GM18505 (cell line): ENCODE results near the gene ARPC2.

Experiments
- ATAC-seq: cut with Tn5 transposase; IDR thresholded peaks from one replicate; pipeline ENCODE4 v1.9.1; 2021; ENCODE audit not compliant: unreplicated experiment
- POLR2A ChIP-seq: IDR thresholded peaks from 4 replicates; pipeline ENCODE4 v1.6.1; 2011; ENCODE audit warnings: borderline replicate concordance; ENCODE audit not compliant: insufficient read depth, insufficient read length; ENCODE audit errors: extremely low read depth

The ARPC2 gene

GRCh38 chr2:218252509-218253231 is 35.7 kb downstream of the ARPC2 start:
- no peak for TF ChIP-seq POLR2A
- ATAC-seq: no peak

GRCh38 chr2:218253232-218253625 is 36.2 kb downstream of the ARPC2 start:
- ATAC-seq: no peak
- no peak for TF ChIP-seq POLR2A

- no peak for ATAC-seq
- no peak for TF ChIP-seq POLR2A
These were observed 38.5 kb downstream of the ARPC2 start for GRCh38 chr2:218255446-218255845.

GRCh38 chr2:218256612-218257350 is 39.8 kb downstream of the ARPC2 start:
- ATAC-seq: no peak

GRCh38 chr2:218257390-218257981 is 40.5 kb downstream of the ARPC2 start:
- ATAC-seq: peak; percentile 76
- TF ChIP-seq POLR2A: no peak

More at GRCh38 chr2:218256612-218257350, 39.8 kb downstream of the ARPC2 start:
- TF ChIP-seq POLR2A: no peak

GRCh38 chr2:218259099-218259961 is 42.3 kb downstream of the ARPC2 start:
- no peak for ATAC-seq
- TF ChIP-seq POLR2A: no peak

- TF ChIP-seq POLR2A: no peak
- ATAC-seq: no peak
These were observed 43.2 kb downstream of the ARPC2 start for GRCh38 chr2:218260166-218260565.

- no peak for ATAC-seq
- TF ChIP-seq POLR2A: no peak
These were observed 43.9 kb downstream of the ARPC2 start, which contains the start of gene GPBAR1 for GRCh38 chr2:218260742-218261422. TSS of gene GPBAR1 (plus strand) at chr2:218261015. CDS start at chr2:218262725, 1,710 bp downstream.

GRCh38 chr2:218261423-218262236 is 44.6 kb downstream of the ARPC2 start:
- TF ChIP-seq POLR2A: no peak
- ATAC-seq: no peak

GRCh38 chr2:218262237-218262600 is 45.2 kb downstream of the ARPC2 start:
- no peak for TF ChIP-seq POLR2A
- ATAC-seq: no peak

GRCh38 chr2:218262631-218263586 is 45.9 kb downstream of the ARPC2 start:
- no peak for ATAC-seq
- TF ChIP-seq POLR2A: no peak
